PFSK-1 (cell line): ENCODE measurements around the gene TRABD2A.

Source experiments
- POLR2AphosphoS5 ChIP-seq: IDR thresholded peaks from 2 replicates; pipeline ENCODE4 v1.6.1; 2012; ENCODE audit warnings: low read depth, mild to moderate bottlenecking, control low read depth, low read length, moderate library complexity
- SIN3A ChIP-seq: IDR thresholded peaks from 2 replicates; pipeline ENCODE4 v1.6.1; 2012; ENCODE audit warnings: mild to moderate bottlenecking, low read length, moderate library complexity, borderline replicate concordance; ENCODE audit not compliant: insufficient read depth
- TAF1 ChIP-seq: IDR thresholded peaks from 2 replicates; pipeline ENCODE4 v1.6.1; 2012; ENCODE audit warnings: low read length, control low read depth, borderline replicate concordance; ENCODE audit not compliant: insufficient read depth

GRCh38 chr2:84805250-84805958 is 75.5 kb downstream of the TRABD2A start:
- no peak for TF ChIP-seq TAF1
- TF ChIP-seq POLR2AphosphoS5, result no peak
- TF ChIP-seq SIN3A, result no peak
